K562 (cell line): ENCODE measurements around the gene ZNHIT1. TPM values are rescaled to one million over a fixed set of nuclear protein-coding genes. Genes with fewer than 3 reads are reported as not detected.

Source experiments
- ATAC-seq: fragments of 200-7000 bp; cut with Tn5 transposase; 3 replicates; pipeline ENCODE4 v1.9.1; 2020; ENCODE audit warnings: moderate library complexity
- BruUV-seq: library from RNA; stranded (reverse); fragments of 400-500 nt; replicated peaks from 2 replicates; lab custom pipeline; 2021; lab: Mats Ljungman, UMichigan
- CTCF ChIA-PET: fragments of 300-600 bp; formaldehyde crosslinking; extraction: SDS; loops from one replicate; lab custom pipeline; 2021; ENCODE audit warnings: low intra/inter-chr PET ratio; lab: Yijun Ruan, JAX
- POLR2A ChIA-PET: fragments of 300-600, 350-650 bp; sonication (Branson Sonifier 250); formaldehyde crosslinking; extraction: SDS; loops from one replicate; lab custom pipeline; 2021; ENCODE audit warnings: antibody characterized with exemption, inconsistent platforms; lab: Yijun Ruan, JAX
- DNase-seq, 4 experiments: peaks; one replicate each; pipeline versions ENCODE4 v3.0.0 to v3.0.0-alpha.2; 2011 to 2018; ENCODE audit warnings: low spot score in 3 of 4, mixed read lengths in 3 of 4; ENCODE audit errors: extremely low read depth in 1 of 4
- FAIRE-seq: peaks from 2 replicates; lab custom pipeline; 2011; peaks lifted over from hg19 to GRCh38; lab: Jason Lieb, UNC
- H2AFZ ChIP-seq: 2 replicates; pipeline ENCODE4 v1.6.0; 2011; ENCODE audit warnings: low read depth, low read length, control low read depth, inconsistent platforms
- H3K27ac ChIP-seq: fragments of 200-600 bp; 3 replicates; pipeline ENCODE4 v1.8.0; 2011; ENCODE audit warnings: low read depth, mild to moderate bottlenecking, control low read depth, inconsistent platforms, low read length, moderate library complexity, mixed read lengths; ENCODE audit errors: extremely low read depth
- H3K27me3 ChIP-seq, 2 experiments: fragments of 300-600 bp in 1 of 2; 2 replicates in 1 of 2; 3 replicates in 1 of 2; pipeline versions ENCODE4 v1.6.0 to v1.8.0; 2011; ENCODE audit warnings: inconsistent platforms in 2 of 2, low read length in 2 of 2, mild to moderate bottlenecking in 1 of 2, mixed read lengths in 1 of 2, moderate library complexity in 1 of 2; ENCODE audit not compliant: control insufficient read depth in 2 of 2, insufficient read depth in 2 of 2
- H3K36me3 ChIP-seq: fragments of 300-600 bp; 3 replicates; pipeline ENCODE4 v1.8.0; 2011; ENCODE audit warnings: mild to moderate bottlenecking, low read length, inconsistent platforms; ENCODE audit not compliant: control insufficient read depth, insufficient read depth
- H3K4me1 ChIP-seq, 2 experiments: fragments of 200-600 bp in 1 of 2; replicated peaks in 1 of 2; 2 replicates in 1 of 2; 3 replicates in 1 of 2; pipeline versions ENCODE4 v1.5.1 to v1.8.0; 2011; ENCODE audit warnings: inconsistent platforms in 2 of 2, low read length in 2 of 2, mild to moderate bottlenecking in 1 of 2, mixed read lengths in 1 of 2, moderate library complexity in 1 of 2; ENCODE audit not compliant: control insufficient read depth in 2 of 2, insufficient read depth in 2 of 2
- H3K4me2 ChIP-seq: 2 replicates; pipeline ENCODE4 v1.6.1; 2011; ENCODE audit warnings: low read length, control low read depth, inconsistent platforms, mixed read lengths; ENCODE audit not compliant: insufficient read depth
- H3K4me3 ChIP-seq: fragments of 200-600 bp; sonication (generic), shearing (Covaris generic); 2 replicates; pipeline ENCODE4 v1.5.1; 2016; ENCODE audit warnings: control low read depth, inconsistent platforms
- H3K79me2 ChIP-seq: fragments of 200-600 bp; 3 replicates; pipeline ENCODE4 v1.8.0; 2011; ENCODE audit warnings: low read length, inconsistent platforms; ENCODE audit not compliant: control insufficient read depth, insufficient read depth
- H3K9ac ChIP-seq, 2 experiments: 2 replicates each; pipeline versions ENCODE4 v1.6.0 to v1.6.1; 2011; ENCODE audit warnings: low read depth in 2 of 2, low read length in 2 of 2, control low read depth in 1 of 2, inconsistent platforms in 1 of 2, mild to moderate bottlenecking in 1 of 2, mixed read lengths in 1 of 2; ENCODE audit not compliant: insufficient read depth in 1 of 2
- H3K9me1 ChIP-seq: one replicate; pipeline ENCODE4 v1.6.0; 2011; ENCODE audit warnings: inconsistent platforms, mild to moderate bottlenecking, low read length, moderate library complexity; ENCODE audit not compliant: control insufficient read depth, insufficient read depth
- H3K9me3 ChIP-seq: replicated peaks from 2 replicates; pipeline ENCODE4 v1.5.1; 2011; ENCODE audit warnings: low read depth, low read length, inconsistent platforms; ENCODE audit not compliant: control insufficient read depth, insufficient read depth
- H4K20me1 ChIP-seq: replicated peaks from 2 replicates; pipeline ENCODE4 v1.6.1; 2011; ENCODE audit warnings: low read length, inconsistent platforms, mixed read lengths; ENCODE audit not compliant: control insufficient read depth, insufficient read depth
- KLF10 ChIP-seq: fragments of 250-450 bp; sonication (Bioruptor Pico); IDR thresholded peaks from 2 replicates; pipeline ENCODE4 v1.6.1; 2021; ENCODE audit warnings: matching md5 sums
- NKRF ChIP-seq: fragments of 450-650 bp; IDR thresholded peaks from 2 replicates; pipeline ENCODE4 v1.6.1; 2016; ENCODE audit warnings: borderline replicate concordance
- SIN3A ChIP-seq, 2 experiments: fragments of 150-350 bp in 1 of 2; IDR thresholded peaks; 2 replicates each; pipeline ENCODE4 v1.6.1; 2011 to 2016; ENCODE audit warnings: borderline replicate concordance in 2 of 2, low read depth in 2 of 2, low read length in 2 of 2, mild to moderate bottlenecking in 2 of 2, moderate library complexity in 2 of 2; ENCODE audit not compliant: control insufficient read depth in 1 of 2
- WGBS: fragments of 100-300 bp; shearing (Covaris generic); methylation state at CpG from one replicate; pipeline ENCODE4 v1.1.6; 2016; ENCODE audit warnings: low coverage, mixed read lengths; ENCODE audit not compliant: insufficient coverage; ENCODE audit errors: missing lambda C conversion rate; 5-methylcytosine and 5-hydroxymethylcytosine counted together
- in situ Hi-C: fragments of 300-500 bp; cut with MboI; formaldehyde crosslinking; loops from 4 replicates; pipeline ENCODE4 v1.15.0; 2018; ENCODE audit warnings: inconsistent platforms, mixed read lengths
- intact Hi-C: fragments of 100-400 bp; cut with micrococcal nuclease; formaldehyde crosslinking; loops from 2 replicates; pipeline ENCODE4 v1.14.2; 2022
- polyA plus RNA-seq, 8 experiments: library from polyadenylated mRNA; depleted of rRNA in 4 of 8; stranded (reverse) in 5 of 8; unstranded in 3 of 8; fragments of >200 nt; fragmentation: Nextera tagmentation in 2 of 8; fragmentation: Illumina TruSeq in 1 of 8; extraction: Ambion mirVana in 2 of 8; extraction: Trizol in 1 of 8; gene quantifications; 2 replicates each; pipeline versions ENCODE4 v1.2.1 to v1.2.3, GENCODE V29; 2011 to 2014; ENCODE audit warnings: inconsistent platforms in 1 of 8, missing spikeins in 1 of 8
- total RNA-seq, 7 experiments: library from RNA; depleted of rRNA in 6 of 7; stranded (reverse); fragments of >200 nt in 6 of 7; fragmentation: Illumina TruSeq in 2 of 7; extraction: Trizol in 2 of 7; gene quantifications; 2 replicates each; pipeline versions ENCODE4 v1.2.1 to v1.2.3, GENCODE V29; 2011 to 2021; ENCODE audit warnings: low replicate concordance in 1 of 7

Gene ZNHIT1
- total and polyA plus RNA-seq, 9 of the 15 experiments (the other 6 are each of a cell fraction or from before 2014, with no cell fraction given), result 6.4 to 162 (median 70.1) TPM

- 66% methylated on average over 5 of the region's 5 CpGs for WGBS
- peaks cover 28% of the 10 kb centered on the region for H3K36me3 ChIP-seq
- no peaks in the 10 kb centered on the region for H3K9me3 ChIP-seq
- H3K9ac ChIP-seq, result peak overlapping the region in 1 of 2 experiments; percentile 1; a peak in 1 of 4 replicates
- TF ChIP-seq NKRF, result no peak
- no peak for TF ChIP-seq SIN3A (IDR thresholded peaks at IDR 0.05; ENCODE audit: borderline replicate concordance in 2 of 2, control insufficient read depth in 1 of 2, low read depth in 2 of 2, low read length in 2 of 2)
- TF ChIP-seq KLF10 (CRISPR knock-in tag), result no peak
- DNase-seq (no peak), ATAC-seq (no peak), FAIRE-seq (no peak)
- no peaks in the 10 kb centered on the region for H3K9me1 ChIP-seq
- POLR2A ChIA-PET, result interaction anchor here (0.7 to 2.2 kb wide), 5 partner anchors 9 to 863 kb away, joined by 3 to 22 read pairs (median 3); partner anchors contain the start of gene ZNHIT1
- H3K27ac ChIP-seq, result no peak overlapping the region
- BruUV-seq, result no TSS peak
- no peaks in the 10 kb centered on the region for H4K20me1 ChIP-seq
- CTCF ChIA-PET, result no interaction called here
- H3K4me3 ChIP-seq, result no peak overlapping the region
- no peak overlapping the region for H3K4me2 ChIP-seq
- in situ Hi-C loops, result no loop called here
- peaks cover 19 to 73% of the 10 kb centered on the region in 2 experiments; a peak in 4 of 5 replicates for H3K4me1 ChIP-seq
- intact Hi-C loops, result loop anchor here (2.0 kb wide), 1 partner anchor 48 kb away; no protein-coding TSS in a partner anchor
- H3K79me2 ChIP-seq, result no peaks in the 10 kb centered on the region
- no peak overlapping the region for H2AFZ ChIP-seq
- H3K27me3 ChIP-seq, result no peaks in the 10 kb centered on the region
These were observed 16.7 kb downstream of the ZNHIT1 start for GRCh38 chr7:101234636-101235035.
